ENCODE measurements around the gene EYA2. TPM values are rescaled to one million over a fixed set of nuclear protein-coding genes. Genes with fewer than 3 reads are reported as not detected.
A peak's percentile ranks its signal among the peaks of the same experiment; 100 is the strongest.

The EYA2 gene
- total RNA-seq, 1 donor from 2014 or later, result 27.7 TPM

- ATAC-seq, result no peak
These were observed 172.0 kb downstream of the EYA2 start for GRCh38 chr20:47066484-47067270.

DNA sequence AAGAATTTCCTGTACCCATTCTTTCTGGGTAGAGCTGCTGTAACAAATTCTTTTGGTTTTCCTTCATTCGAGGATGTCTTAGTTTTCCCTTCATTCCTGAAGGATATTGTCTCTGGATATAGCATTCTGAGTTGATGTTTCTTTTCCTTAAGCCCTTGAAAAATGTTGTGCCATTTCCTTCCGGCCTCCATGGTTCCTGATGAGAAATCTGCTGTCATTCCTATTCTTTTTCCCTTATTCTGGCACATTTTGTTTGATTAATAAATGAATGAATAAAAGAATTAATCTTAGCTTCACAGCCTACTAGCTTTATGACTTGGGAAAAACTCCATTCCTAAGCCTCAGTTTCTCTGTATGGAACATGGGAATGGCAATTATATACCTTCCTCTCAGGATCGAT lies 173.1 kb downstream of the EYA2 start:
- ATAC-seq, result no peak

DNA sequence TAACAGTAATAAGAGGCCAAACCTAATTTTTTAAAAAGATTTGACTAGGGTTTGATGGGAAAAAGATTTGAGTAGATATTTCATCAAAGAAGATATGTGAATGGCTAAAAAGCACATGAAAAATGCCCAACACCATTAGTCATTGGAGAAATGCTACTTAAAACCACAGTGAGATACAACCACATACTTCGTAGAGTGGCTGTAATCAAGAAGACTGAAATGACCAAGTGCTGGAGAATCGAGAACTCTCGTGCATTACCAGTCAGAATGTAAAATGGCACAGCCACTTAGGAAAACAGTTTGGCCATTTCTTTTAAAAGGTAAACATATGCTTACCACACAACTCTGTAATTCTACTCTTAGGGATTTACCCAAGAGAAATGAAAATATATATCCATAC lies 175.5 kb downstream of the EYA2 start:
- no peak for ATAC-seq

GRCh38 chr20:47071646-47072185 lies 177.1 kb downstream of the EYA2 start:
- ATAC-seq, result no peak

DNA sequence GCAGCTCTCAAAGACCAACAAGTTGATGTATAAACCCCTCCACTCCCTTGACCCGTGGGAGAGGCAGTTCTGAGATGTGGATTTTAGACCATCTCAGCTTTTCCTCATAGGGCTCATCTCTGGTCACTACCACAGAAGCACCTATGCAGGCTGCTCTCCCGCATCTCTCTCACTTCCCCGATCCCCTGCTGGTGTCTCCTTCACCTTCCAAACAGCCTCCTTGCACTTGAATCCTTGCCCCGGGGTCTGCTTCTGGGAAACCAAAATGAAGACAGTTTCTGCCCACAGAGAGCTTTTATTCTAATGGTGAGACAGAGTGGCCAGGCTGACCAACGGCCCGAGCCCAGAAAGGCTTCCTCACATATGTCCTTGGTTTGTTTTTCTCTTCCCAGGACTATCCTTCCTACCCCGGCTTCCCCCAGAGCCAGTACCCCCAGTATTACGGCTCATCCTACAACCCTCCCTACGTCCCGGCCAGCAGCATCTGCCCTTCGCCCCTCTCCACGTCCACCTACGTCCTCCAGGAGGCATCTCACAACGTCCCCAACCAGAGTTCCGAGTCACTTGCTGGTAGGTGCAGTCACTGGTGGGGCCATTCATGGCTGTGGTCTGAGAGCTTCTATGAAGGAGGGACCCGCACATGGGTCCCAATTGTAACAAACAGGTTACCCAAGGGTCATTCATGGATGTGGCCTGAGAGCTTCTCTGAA lies 179.3 kb downstream of the EYA2 start:
- ATAC-seq, result no peak

- no peak for ATAC-seq
These were observed 180.6 kb downstream of the EYA2 start for GRCh38 chr20:47075263-47075662.

DNA sequence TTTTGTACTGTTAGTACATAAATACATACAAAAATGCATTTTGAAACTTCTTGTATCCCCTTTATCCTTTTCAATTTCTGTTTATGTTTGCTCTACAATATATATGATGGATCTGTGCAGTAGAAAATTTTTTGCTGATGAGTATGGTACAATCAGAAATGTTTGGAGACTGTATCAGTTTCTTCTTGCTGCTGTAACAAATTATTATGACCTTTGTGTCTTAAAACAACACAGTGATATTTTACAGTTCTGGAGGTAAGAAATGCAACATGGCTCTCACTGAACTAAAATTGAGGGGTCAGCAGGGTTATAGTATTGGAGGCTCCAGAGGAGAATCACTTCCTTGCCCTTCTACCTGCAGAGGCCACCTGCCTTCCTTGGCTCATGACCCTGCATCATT lies 184.4 kb downstream of the EYA2 start:
- ATAC-seq, result no peak

DNA sequence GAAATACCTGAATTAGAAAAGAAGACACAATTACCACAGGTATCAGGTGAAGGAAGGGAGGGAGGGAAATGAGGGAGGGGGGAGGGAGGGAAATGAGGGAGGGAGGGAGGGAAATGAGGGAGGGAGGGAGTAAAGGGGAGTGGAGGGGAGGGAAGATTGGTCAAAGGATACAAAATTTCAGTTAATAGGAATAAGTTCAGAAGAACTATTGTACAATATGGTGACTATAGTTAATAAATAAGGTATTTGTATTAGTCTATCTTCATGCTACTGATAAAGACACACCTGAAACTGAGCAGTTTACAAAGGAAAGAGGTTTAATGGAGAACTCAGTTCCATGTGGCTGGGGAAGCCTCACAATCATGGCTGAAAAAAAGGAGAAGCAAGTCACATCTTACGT lies 185.7 kb downstream of the EYA2 start:
- no peak for ATAC-seq

DNA sequence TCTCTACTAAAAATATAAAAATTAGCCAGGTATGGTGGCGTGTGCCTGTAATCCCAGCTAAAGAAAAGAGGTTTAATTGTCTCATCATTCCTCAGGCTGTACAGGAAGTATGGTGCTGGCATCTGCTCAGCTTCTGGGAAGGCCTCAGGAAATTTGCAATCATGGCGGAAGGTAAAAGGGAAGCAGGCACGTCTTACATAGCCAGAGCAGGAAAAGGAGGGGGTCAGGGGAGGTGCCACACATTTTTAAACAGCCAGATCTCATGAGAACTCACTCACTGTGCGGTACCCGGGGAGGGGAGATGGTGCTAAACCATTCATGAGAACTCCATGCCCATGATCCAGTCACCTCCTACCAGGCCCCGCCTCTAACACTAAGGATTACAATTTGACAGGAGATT lies 191.7 kb downstream of the EYA2 start:
- ATAC-seq, result no peak

- ATAC-seq, result no peak
These were observed 193.7 kb downstream of the EYA2 start for GRCh38 chr20:47088335-47088734.

DNA sequence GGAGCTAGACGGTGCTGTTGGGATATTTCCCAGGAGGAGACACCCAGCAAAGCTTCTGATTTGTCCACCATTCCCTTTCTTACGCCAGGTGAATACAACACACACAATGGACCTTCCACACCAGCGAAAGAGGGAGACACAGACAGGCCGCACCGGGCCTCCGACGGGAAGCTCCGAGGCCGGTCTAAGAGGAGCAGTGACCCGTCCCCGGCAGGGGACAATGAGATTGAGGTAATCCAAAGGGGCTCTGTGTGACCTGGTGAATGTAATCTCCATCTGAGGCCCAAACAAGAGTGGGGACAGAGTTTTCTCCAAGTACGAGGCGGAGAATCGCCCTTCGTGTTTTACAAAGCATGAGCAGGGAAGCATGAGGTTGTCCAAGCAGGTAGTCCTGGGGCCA lies 194.5 kb downstream of the EYA2 start:
- no peak for ATAC-seq

- no peak for ATAC-seq
These were observed 196.2 kb downstream of the EYA2 start for GRCh38 chr20:47090835-47091234.

GRCh38 chr20:47093320-47093966 lies 198.8 kb downstream of the EYA2 start:
- peak; percentile 68 for ATAC-seq

DNA sequence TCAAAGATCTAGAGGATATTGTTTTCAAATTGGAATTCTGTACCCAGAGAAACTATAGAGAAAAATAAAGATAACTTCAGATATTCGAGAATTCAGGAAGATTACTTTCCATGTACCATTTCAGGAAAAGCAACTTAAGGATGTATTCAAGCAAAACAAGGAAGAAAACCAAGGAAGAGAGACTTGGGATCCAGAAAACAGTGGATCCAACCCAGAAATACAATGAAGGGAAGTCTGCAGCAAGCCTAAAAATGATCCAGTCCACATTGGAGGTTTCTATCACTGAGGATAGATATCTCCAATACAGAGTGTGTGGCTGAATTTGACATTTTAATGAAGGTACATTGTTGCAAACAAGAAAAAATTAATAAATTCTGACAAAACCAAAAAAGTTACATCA lies 201.0 kb downstream of the EYA2 start:
- ATAC-seq, result no peak

DNA sequence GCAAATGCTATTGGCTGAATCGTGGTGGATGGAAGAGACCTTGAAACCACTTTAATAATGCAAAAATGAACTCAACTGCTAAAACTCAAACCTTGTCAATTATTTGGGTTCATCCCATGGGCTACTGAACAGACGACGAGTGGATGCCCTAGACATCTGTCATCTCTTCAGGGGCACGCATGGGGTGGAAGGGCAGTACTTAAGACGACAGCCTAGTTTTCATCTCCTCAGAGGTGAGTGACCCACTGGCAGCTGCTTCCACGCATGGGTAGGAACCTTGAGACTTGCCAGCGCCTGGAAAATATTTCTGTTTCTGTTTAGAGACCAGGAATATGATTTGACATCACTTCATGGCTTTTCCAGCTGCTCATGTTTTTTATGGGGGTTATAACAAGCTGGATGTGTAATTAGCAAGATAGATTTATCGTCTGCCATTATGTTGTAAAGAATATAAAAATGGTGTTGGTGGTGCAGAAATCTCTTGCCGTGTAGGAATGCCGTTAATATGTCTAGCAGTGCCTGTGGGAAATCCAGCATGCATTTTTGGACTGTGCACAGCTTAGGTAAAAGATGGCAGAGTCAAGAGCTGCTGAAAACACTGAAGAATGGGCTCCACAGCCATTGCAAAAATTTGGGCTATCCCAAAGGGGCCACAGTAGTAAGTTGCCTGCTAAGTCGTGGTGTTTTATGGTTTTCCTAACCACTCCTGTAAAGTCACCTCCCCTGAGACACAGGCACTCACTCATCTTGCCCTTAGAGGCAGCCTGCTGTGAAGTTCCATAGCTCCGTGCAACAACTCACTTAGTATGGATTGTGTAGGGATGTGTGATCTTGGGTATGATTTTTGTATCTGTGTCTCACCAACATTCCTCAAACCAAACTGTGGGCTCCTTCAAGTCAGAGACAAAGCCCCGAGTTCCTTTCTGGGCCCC lies 203.3 kb downstream of the EYA2 start:
- no peak for ATAC-seq

GRCh38 chr20:47099093-47099492 lies 204.4 kb downstream of the EYA2 start:
- ATAC-seq, result no peak

GRCh38 chr20:47099825-47100441 lies 205.3 kb downstream of the EYA2 start:
- no peak for ATAC-seq

DNA sequence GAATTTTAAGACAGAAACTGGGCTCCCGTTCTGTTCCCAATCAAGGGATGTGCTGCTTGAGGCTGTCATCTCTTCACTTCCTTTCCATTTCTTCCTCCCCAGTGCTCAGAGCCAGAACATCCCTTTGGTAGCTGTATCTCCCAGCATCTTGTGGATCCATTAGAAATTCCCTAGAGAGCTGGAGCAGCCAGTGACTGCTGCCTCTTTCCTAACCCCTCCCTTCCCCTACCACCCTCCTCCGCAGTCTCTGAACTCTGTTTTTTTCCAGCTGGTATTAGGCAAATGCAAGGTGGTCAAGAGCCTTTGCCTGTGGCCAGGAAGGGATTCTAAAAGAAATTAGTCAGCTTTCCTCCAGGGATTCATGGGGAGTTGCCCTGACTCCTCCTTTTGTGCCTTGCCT lies 208.0 kb downstream of the EYA2 start:
- no peak for ATAC-seq

DNA sequence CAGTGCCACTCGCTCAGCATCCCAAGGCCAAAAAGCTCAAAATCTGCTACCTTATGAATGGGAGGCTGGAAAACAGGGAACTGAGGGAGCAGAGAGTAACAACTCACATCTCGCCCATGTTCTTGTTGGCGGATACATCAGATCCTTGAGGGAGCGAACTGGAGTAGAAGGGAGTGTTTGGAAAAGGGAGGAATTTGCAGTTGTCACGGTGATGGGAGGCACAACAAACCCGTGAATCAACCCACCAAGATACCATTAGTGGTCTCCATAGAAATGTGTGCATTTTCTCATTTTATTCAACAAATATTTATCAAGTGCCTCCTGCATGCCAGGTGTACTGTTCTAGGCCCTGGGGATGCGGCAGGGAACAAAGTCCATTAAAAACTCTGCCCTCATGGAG lies 212.1 kb downstream of the EYA2 start:
- no peak for ATAC-seq

DNA sequence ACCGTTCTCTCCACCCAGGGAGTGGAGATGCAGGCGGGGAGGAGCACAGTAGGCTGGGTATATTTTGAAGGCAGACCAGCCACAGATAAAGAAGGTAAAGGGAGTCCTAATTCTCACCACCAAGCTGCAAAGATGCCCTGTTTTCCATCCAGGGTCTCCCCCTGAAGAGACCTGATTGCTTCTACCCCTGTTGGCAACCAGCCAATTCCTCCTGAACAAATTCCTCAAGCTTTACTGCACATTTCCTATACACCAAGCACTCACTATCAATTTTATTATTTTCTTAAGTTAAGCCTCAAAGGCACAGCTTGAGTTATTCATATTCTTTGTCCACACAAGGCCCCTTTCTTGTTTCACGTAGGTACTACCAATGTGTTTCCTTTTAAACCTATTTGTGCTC lies 214.4 kb downstream of the EYA2 start:
- ATAC-seq, result no peak

DNA sequence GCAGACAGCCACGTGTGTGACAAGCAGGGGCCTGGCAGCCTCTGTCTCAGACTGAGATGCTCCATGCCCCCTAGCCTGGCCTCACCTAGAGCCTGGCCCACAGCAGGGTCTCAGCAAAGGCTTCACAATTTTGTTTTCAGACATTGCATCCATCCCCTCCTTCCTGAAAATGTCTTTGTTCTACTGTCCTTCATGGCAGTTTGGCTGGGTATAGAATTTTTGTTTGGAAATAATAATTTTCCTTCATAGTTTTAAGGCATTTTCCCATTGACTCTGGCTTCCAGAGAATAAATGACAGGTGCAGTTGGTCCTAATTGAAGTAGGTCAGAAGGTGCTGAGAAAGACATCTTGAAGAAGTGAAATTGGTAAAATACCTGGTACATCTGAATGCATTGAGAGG lies 216.2 kb downstream of the EYA2 start:
- no peak for ATAC-seq

- ATAC-seq, result no peak
These were observed 216.9 kb downstream of the EYA2 start for GRCh38 chr20:47111576-47111975.

Measured in esophagus mucosa (tissue), 1 donor.